ENCODE measurements around the gene GGCT. TPM values are rescaled to one million over a fixed set of nuclear protein-coding genes. Genes with fewer than 3 reads are reported as not detected.

The GGCT gene
- total and polyA plus RNA-seq, 2 of the 8 experiments (the other 6 are each of a cell fraction or from before 2014, with no cell fraction given): 50.0 to 129 TPM

GRCh38 chr7:30522159-30522558 lies 17.5 kb upstream of the GGCT start (continued):
- TF ChIP-seq CHD7 (IDR thresholded peaks at IDR 0.05; ENCODE audit: insufficient replicate concordance, low read length) (no peak), BCL11A (IDR thresholded peaks at IDR 0.05; ENCODE audit: low read depth in 2 of 2, low read length in 2 of 2) (no peak), RAD21 (IDR thresholded peaks at IDR 0.05 in 1 of 2, conservative IDR thresholded peaks at IDR 0.05 in 1 of 2; ENCODE audit: low read depth in 2 of 2, low read length in 2 of 2) (no peak), POU5F1 (IDR thresholded peaks at IDR 0.05; ENCODE audit: low read depth, low read length) (no peak), POLR2A (IDR thresholded peaks at IDR 0.05; ENCODE audit: control extremely low read depth in 1 of 2, low read depth in 2 of 2, low read length in 2 of 2) (no peak), CBX8 (IDR thresholded peaks at IDR 0.05; ENCODE audit: borderline replicate concordance, low read depth, low read length) (no peak), BRCA1 (IDR thresholded peaks at IDR 0.05; ENCODE audit: low read depth, low read length) (no peak), CEBPB (IDR thresholded peaks at IDR 0.05; ENCODE audit: low read depth, low read length) (no peak)

Data from H1 (cell line).